ENCODE results near the gene TMEM273.
"Not testable (repeated sequence)": the region's sequence is repeated elsewhere in the genome, so short reads cannot be mapped to it uniquely, and the experiment has no call there.

TMEM273 gene

GRCh38 chr10:49204119-49204518, 15.9 kb upstream of the TMEM273 start:
- no peak for DNase-seq (ENCODE audit: low read depth)

GRCh38 chr10:49202266-49202665, 14.1 kb upstream of the TMEM273 start:
- no peak for DNase-seq (ENCODE audit: low read depth)

- no peak for DNase-seq (ENCODE audit: low read depth)
Observed at GRCh38 chr10:49200854-49201253, 12.7 kb upstream of the TMEM273 start.

GRCh38 chr10:49197171-49197570, 9.0 kb upstream of the TMEM273 start:
- DNase-seq (ENCODE audit: low read depth) = no peak

GRCh38 chr10:49195864-49196263, 7.7 kb upstream of the TMEM273 start:
- DNase-seq (ENCODE audit: low read depth) = not testable (repeated sequence)

- DNase-seq (ENCODE audit: low read depth) = no peak
Observed at GRCh38 chr10:49194212-49194920, 6.2 kb upstream of the TMEM273 start.

- DNase-seq (ENCODE audit: low read depth) = no peak
Observed at GRCh38 chr10:49191349-49191748, 3.2 kb upstream of the TMEM273 start.

- DNase-seq (ENCODE audit: low read depth) = no peak
Observed at GRCh38 chr10:49189422-49189821, 1.2 kb upstream of the TMEM273 start.

GRCh38 chr10:49187044-49187484, 1.1 kb downstream of the TMEM273 start:
- no peak for DNase-seq (ENCODE audit: low read depth)

GRCh38 chr10:49186613-49187012, 1.6 kb downstream of the TMEM273 start:
- no peak for DNase-seq (ENCODE audit: low read depth)

GRCh38 chr10:49185213-49185612, 3.0 kb downstream of the TMEM273 start:
- DNase-seq (ENCODE audit: low read depth) = no peak

- DNase-seq (ENCODE audit: low read depth) = no peak
Observed at GRCh38 chr10:49184642-49185111, 3.5 kb downstream of the TMEM273 start.

GRCh38 chr10:49183596-49184542, 4.3 kb downstream of the TMEM273 start:
- no peak for DNase-seq (ENCODE audit: low read depth)

GRCh38 chr10:49182776-49183175, 5.4 kb downstream of the TMEM273 start:
- no peak for DNase-seq (ENCODE audit: low read depth)

- no peak for DNase-seq (ENCODE audit: low read depth)
Observed at GRCh38 chr10:49180444-49180860, 7.7 kb downstream of the TMEM273 start.

- no peak for DNase-seq (ENCODE audit: low read depth)
Observed at GRCh38 chr10:49179699-49180443, 8.3 kb downstream of the TMEM273 start.

GRCh38 chr10:49178489-49179471, 9.4 kb downstream of the TMEM273 start:
- no peak for DNase-seq (ENCODE audit: low read depth)

- DNase-seq (ENCODE audit: low read depth) = peak; percentile 37
Observed at GRCh38 chr10:49177391-49178355, 10.5 kb downstream of the TMEM273 start.
